HG02973 (cell line): Measurements from ENCODE around the gene PTGER3.

Experiments
- ATAC-seq: cut with Tn5 transposase; IDR thresholded peaks from one replicate; pipeline ENCODE4 v1.9.1; 2021; ENCODE audit warnings: moderate library complexity; ENCODE audit not compliant: unreplicated experiment

The PTGER3 gene

GRCh38 chr1:71047635-71048607 is at the start of gene PTGER3:
Gene PTGER3 (minus strand): TSS chr1:71047816. CDS start chr1:71047577, 239 bp downstream.
- no peak for ATAC-seq

- no peak for ATAC-seq
These were observed 47.3 kb upstream of the PTGER3 start for GRCh38 chr1:71094913-71095312.

GRCh38 chr1:71093938-71094337 is 46.3 kb upstream of the PTGER3 start:
- ATAC-seq = no peak

- ATAC-seq = no peak
These were observed 42.1 kb upstream of the PTGER3 start for GRCh38 chr1:71089536-71090270.

- no peak for ATAC-seq
These were observed 41.1 kb upstream of the PTGER3 start for GRCh38 chr1:71088645-71089287.

- no peak for ATAC-seq
These were observed 40.1 kb upstream of the PTGER3 start for GRCh38 chr1:71087713-71088112.

- ATAC-seq = no peak
These were observed 39.4 kb upstream of the PTGER3 start for GRCh38 chr1:71087060-71087459.

GRCh38 chr1:71086331-71086730 is 38.7 kb upstream of the PTGER3 start:
- ATAC-seq = no peak

- no peak for ATAC-seq
These were observed 35.7 kb upstream of the PTGER3 start for GRCh38 chr1:71083271-71083670.

GRCh38 chr1:71081697-71082080 is 34.1 kb upstream of the PTGER3 start:
- no peak for ATAC-seq

GRCh38 chr1:71080739-71081696 is 33.4 kb upstream of the PTGER3 start, which contains the start of gene ZRANB2:
Gene ZRANB2 (minus strand): TSS chr1:71081035. CDS start chr1:71080995, 40 bp downstream.
- ATAC-seq = peak; percentile 100

GRCh38 chr1:71080230-71080738 is 32.7 kb upstream of the PTGER3 start:
- ATAC-seq = no peak

GRCh38 chr1:71074681-71075080 is 27.1 kb upstream of the PTGER3 start:
- no peak for ATAC-seq

GRCh38 chr1:71072273-71072672 is 24.7 kb upstream of the PTGER3 start:
- ATAC-seq = no peak

- ATAC-seq = no peak
These were observed 24.1 kb upstream of the PTGER3 start for GRCh38 chr1:71071720-71072119.

GRCh38 chr1:71068325-71069240 is 21.0 kb upstream of the PTGER3 start:
- ATAC-seq = peak; percentile 86

GRCh38 chr1:71054791-71055190 is 7.2 kb upstream of the PTGER3 start:
- ATAC-seq = no peak

GRCh38 chr1:71054281-71054731 is 6.7 kb upstream of the PTGER3 start:
- no peak for ATAC-seq

- ATAC-seq = no peak
These were observed 6.1 kb upstream of the PTGER3 start for GRCh38 chr1:71053758-71054157.
